ENCODE data around the gene CFAP299.

Gene CFAP299

DNA sequence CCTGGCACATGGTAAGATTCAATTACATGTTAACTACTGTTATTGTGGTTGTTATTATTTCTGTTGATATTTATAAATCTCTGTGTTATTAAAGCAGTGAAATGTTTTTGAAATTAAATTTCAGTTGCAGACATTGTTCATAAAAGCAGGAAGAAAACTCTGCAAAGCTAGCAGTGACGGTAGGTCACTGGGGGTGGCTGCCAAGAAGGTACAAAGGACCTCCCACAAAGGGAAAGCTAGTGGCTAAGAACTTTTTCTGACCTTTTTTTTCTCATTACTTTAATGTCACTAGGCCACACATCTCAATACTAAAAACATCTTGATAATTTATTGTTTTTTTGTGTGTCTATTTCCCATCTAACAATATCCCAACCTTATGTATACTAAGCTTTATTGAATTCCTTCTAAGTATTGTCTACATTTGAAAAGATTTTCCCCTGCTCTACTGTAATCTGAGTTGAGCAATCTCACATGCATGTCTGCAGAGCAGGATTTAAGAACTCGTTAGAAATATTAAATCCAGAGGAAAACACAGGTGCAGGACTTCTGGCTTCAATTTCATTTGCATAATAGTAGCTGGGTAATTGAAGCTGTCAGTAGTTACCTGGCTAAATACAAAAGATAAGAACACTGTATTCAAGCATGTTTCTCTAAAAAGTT, 197.3 kb downstream of the CFAP299 start:
- peak; percentile 22 for DNase-seq

DNA sequence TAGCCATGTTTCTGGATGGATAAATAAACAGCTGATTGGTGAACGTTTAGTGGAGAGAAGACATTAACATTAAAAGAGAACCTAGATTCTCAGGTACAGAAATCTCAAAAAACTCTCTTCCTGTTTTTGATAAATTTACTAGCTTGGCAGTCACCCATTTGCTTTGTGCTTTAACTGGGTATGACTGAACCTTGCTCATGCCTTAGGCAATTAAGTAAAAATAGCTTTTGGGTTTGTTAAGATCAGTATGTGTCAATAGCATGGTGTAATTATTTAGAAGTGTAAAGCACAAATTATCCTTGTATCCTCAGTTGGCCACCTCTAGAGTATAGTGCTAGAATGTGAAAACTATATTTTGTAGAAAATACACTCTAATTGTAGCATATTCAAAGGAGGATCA, 200.0 kb downstream of the CFAP299 start:
- DNase-seq: no peak

- DNase-seq: no peak
Observed at GRCh38 chr4:80538276-80538926, 202.9 kb downstream of the CFAP299 start.

DNA sequence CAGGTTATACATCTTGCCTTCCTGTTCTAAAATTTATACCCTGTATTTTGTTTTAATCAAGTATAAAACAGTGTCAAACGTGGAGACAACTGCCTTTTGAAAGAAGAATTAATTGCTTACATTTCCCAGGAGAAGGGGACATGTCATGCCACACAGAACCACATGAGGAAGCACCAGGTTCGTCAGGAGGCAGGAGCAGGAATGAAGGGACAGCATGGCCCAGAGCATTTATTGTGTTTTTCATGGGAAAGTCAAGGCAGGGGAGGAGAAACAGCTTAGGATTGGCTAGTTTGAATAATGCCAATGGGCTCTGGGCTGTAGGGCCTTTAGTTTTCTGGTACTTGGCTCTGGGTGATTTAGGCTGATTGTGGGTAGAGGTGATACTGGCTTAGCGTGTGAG, 203.7 kb downstream of the CFAP299 start:
- no peak for DNase-seq

- no peak for DNase-seq
Observed at GRCh38 chr4:80540349-80540748, 204.8 kb downstream of the CFAP299 start.

DNA sequence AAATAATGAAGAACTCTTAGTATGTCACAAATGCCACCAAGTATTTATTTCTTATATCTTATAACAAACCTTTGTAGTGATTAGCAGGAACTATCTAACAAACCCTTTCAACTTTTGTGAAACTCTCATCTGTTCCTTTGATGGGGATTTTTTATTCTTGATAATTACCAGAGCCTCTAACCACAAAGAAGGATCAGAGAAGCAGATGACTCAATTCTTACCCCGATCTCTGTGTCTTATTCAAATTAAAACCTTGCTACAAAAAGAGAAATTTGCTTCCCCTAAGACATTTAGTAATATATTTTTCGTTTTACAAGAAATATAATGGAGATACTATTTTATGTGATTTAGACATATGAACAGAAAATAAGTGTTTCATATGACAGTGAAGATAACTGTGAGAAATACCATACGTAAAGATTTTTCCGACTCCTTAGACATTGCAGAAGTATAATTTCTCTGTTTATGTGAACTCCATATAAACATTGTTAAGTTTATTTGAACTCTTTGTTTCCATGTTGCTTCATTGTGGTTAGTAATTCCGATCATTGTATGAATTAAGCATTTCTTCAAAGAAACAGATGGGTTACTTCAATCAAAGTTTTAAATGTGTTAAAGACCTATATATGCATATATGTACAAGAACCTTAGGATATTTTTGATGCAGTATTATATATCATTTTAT, 205.4 kb downstream of the CFAP299 start:
- no peak for DNase-seq

- DNase-seq: no peak
Observed at GRCh38 chr4:80542747-80543146, 207.2 kb downstream of the CFAP299 start.

DNA sequence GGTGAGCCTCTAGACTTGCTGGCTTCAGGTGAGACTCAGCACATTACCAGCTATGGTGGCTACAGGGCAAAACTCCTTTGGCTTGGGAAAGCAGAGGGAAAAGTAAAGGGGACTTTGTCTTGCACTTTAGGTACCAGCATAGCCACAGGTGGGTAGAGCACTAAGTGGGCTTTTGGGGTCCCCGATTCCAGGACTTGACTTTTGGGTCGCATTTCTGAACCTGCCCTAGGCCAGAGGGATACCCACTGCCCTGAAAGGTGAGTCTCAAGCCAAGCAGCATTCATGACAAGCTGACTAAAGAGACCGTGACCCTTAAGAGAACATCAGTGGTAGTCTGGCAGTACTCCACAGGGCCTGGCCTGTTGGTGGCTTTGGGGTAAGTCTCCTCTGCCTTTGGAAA, 224.8 kb downstream of the CFAP299 start:
- DNase-seq: no peak

DNA sequence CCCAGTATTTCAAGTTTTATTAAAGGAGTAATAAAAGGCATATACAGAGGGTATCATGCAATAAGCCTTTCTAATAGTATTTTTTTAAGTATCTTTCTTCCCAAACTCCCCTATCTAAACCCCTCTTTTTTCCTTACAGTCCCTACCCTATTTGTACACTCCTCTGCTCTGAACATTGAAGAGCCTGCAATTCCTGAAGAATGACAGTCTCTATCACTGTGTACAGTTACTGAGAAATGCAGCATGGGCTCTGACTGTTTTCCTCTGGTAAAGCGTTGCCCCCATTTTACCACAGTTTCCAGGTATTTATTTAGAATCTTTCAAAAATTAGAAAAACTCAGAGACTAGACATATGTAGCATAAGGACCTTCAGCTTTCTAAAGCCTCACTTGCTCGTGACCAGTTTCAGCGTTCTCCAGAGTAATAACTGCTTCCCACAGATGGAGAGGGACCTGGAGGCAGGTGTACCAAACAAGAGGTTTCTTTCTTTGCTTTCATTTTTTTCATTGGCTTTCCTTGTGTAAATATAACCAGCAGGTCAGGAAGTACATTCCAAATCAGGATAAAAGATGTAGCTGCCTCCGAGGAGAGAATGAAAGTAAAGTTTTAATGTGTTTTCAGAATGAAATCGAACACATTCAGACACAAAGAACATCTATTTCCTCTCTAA, 230.8 kb downstream of the CFAP299 start:
- DNase-seq: peak; percentile 41

DNA sequence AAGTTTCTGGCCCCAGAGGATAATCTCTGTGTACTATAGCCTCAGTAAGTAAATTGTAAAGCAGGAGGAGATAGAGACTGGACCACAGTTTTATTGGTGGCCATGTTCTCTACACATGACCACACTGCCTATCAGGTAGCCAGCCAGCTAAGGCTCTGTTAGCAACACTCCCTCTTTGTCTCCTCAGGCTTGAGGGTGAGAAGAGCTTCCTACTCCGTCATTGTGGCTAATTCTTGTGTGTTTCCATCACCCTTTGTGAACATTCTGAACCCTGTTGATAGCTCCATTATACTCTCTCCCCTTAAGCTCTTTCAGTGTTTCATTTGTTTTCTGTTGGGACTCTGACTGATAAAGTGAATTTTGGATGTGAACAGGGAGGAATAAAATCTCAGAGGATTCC, 233.4 kb downstream of the CFAP299 start:
- DNase-seq: no peak

- no peak for DNase-seq
Observed at GRCh38 chr4:80576796-80577195, 241.3 kb downstream of the CFAP299 start.

GRCh38 chr4:80578001-80578400, 242.5 kb downstream of the CFAP299 start:
- DNase-seq: no peak

GRCh38 chr4:80585542-80585941, 250.0 kb downstream of the CFAP299 start:
- DNase-seq: no peak

DNA sequence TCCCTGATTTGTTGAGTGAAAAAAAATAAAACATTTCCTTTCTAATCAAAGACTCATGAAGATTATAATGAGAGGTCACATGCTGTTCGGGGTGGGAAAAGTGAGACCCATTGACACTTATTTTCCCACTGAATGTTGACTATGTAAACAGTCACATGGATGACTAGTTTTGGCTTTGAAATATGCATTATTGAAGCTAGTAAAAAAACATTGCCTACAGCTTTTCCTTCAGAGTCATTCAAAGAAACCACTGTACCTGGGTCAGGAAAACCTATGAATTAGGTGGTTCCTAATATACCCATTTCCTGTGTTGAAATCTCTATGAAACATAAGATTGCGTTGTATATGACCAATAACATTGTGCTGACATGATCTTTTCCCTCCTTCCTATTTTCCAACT, 251.2 kb downstream of the CFAP299 start:
- no peak for DNase-seq

DNA sequence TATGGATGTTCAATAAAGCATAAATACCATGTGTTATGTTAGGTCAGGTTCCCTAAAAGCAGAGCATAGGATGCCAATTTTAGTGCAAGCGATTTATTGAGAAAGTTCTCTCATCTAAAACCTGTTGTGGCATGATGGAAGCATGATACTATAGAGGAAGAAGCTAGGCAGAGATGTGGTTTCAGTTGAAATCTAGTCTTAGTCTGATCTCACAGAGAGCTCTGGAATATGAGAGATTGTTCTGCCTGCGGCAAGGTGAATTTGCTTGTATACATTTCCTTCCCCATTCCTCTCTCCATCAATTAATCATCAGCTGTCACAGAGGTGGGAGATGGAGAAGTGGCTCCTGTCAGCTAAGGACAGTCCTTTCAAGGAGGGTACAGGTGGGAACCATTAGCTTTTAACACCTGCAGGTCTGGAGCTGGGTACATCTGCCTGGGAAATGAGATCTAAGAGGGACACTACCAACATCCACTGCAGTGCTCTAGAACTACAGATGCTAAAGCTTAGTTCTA, 252.4 kb downstream of the CFAP299 start:
- peak; percentile 2 for DNase-seq

DNA sequence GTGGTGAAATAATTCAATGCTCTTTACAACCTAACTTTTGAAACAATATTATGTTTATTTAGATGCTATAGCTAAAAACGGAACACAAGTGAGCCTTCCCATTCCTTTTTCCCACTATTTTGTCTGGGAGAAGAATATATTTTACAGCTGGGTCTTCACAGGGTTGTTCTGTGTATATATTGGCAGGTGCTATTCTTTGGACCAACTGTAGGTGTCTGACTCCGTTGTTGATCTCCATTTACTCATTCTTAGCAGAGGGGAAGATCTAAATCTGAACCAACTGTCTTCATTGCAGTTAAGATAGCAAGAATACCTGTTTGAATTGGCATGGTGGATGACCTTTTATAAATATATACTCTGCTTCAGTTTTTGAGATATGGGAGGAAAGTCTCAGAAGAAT, 257.4 kb downstream of the CFAP299 start:
- DNase-seq: no peak

DNA sequence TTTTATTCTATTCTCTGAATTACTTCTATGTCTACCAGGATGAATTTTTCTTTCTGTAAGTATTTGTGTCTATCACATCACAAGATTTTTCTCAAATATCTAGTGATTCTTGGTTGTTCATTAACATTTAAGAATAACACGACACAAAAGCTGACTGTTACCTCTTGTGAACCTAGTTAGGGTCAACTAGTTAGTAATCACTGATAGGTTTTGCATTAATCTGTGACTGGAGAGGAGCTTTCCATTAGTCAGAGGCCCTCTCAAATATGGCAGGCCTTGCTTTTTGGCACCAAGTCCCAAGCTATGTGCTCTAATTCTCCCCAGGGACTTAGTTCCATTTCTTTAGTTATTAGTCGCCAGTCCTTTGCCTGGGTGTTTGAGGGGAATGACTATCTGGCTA, 259.2 kb downstream of the CFAP299 start:
- no peak for DNase-seq

- DNase-seq: no peak
Observed at GRCh38 chr4:80608281-80608980, 272.9 kb downstream of the CFAP299 start.

DNA sequence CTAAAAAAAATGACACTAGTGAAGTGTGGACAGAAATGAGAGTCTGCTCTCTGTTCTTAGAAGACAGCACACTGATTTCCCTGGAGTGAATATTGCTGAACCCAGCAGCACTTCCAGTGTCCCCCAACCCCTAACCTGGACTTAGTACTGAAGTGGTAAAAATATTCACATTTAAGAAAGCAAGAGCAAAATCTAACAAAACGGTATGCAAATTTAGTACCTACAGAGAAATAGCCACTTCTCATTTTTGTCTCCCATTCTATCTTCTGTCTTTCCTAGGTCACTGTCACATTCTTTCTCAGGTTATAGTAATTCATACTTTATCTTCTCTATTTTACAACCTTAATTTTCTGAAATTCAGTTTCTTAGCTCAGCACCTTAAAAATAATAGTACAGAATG, 274.7 kb downstream of the CFAP299 start:
- DNase-seq: no peak

GRCh38 chr4:80610845-80611677, 275.5 kb downstream of the CFAP299 start:
- DNase-seq: peak; percentile 60

DNA sequence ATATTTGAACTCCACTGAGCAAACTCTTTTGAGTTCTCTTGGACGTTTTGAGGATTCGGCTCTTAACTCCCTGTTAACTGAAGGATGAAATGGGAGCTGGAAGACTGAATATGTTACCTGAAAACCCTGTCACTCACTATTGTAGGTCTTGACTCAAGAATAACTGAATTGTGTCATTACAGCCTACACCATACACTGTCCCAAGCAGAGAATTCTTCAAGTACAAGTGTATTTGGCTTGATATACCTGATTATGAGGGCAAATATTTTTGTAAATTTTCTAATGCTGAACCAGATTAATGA, 276.1 kb downstream of the CFAP299 start:
- DNase-seq: no peak

GRCh38 chr4:80613470-80613869, 277.9 kb downstream of the CFAP299 start:
- DNase-seq: no peak

Measured in NCI-H1105 treated with DMSO at 0.1 percent for 48 hours (cell line).